Neuronal stem cell (in vitro differentiated cells): ENCODE results near the gene G6PC2.
A peak's percentile ranks its signal among the peaks of the same experiment; 100 is the strongest.

Source experiments
- DNase-seq: peaks from one replicate; pipeline ENCODE4 v3.0.0-alpha.2; 2013; ENCODE audit warnings: low spot score
- H2AFZ ChIP-seq: one replicate; pipeline ENCODE4 v1.6.1; 2013; ENCODE audit warnings: mild to moderate bottlenecking, low read length, inconsistent platforms
- H2AK5ac ChIP-seq: 2 replicates; pipeline ENCODE4 v1.6.1; 2013; ENCODE audit warnings: low read depth, mild to moderate bottlenecking, inconsistent platforms, low read length, moderate library complexity, mixed read lengths
- H2BK120ac ChIP-seq: 2 replicates; pipeline ENCODE4 v1.6.1; 2013; ENCODE audit warnings: low read depth, mild to moderate bottlenecking, inconsistent platforms, low read length, moderate library complexity, mixed read lengths
- H2BK12ac ChIP-seq: one replicate; pipeline ENCODE4 v1.6.1; 2013; ENCODE audit warnings: low read length, inconsistent platforms
- H2BK15ac ChIP-seq: 2 replicates; pipeline ENCODE4 v1.6.1; 2013; ENCODE audit warnings: mild to moderate bottlenecking, low read length, inconsistent platforms, mixed read lengths
- H2BK5ac ChIP-seq: one replicate; pipeline ENCODE4 v1.6.1; 2013; ENCODE audit warnings: inconsistent platforms, mild to moderate bottlenecking, low read length, moderate library complexity
- H3K14ac ChIP-seq: one replicate; pipeline ENCODE4 v1.6.1; 2013; ENCODE audit warnings: low read length, inconsistent platforms
- H3K18ac ChIP-seq: 2 replicates; pipeline ENCODE4 v1.6.1; 2013; ENCODE audit warnings: low read length, inconsistent platforms
- H3K23ac ChIP-seq: 2 replicates; pipeline ENCODE4 v1.6.1; 2013; ENCODE audit warnings: low read depth, mild to moderate bottlenecking, mixed read lengths, low read length, inconsistent platforms; ENCODE audit not compliant: poor library complexity
- H3K27ac ChIP-seq: replicated peaks from 3 replicates; pipeline ENCODE4 v1.5.1; 2013; ENCODE audit warnings: low read length, inconsistent platforms
- H3K27me3 ChIP-seq, 3 experiments: 2 replicates each; pipeline ENCODE4 v1.6.1; 2013; ENCODE audit warnings: low read length in 3 of 3, mild to moderate bottlenecking in 2 of 3, inconsistent platforms in 1 of 3, low read depth in 1 of 3, mixed read lengths in 1 of 3, moderate library complexity in 1 of 3; ENCODE audit not compliant: control insufficient read depth in 3 of 3, insufficient read depth in 3 of 3
- H3K36me3 ChIP-seq, 2 donors: replicated peaks in 1 of 2; 2 replicates each; pipeline ENCODE4 v1.6.1; 2013; ENCODE audit warnings: low read length in 2 of 2; ENCODE audit not compliant: control insufficient read depth in 2 of 2, insufficient read depth in 2 of 2
- H3K4ac ChIP-seq: 2 replicates; pipeline ENCODE4 v1.6.1; 2013; ENCODE audit warnings: inconsistent platforms, mild to moderate bottlenecking, low read length, moderate library complexity
- H3K4me1 ChIP-seq, 2 donors: 1 replicate in 1 of 2; 2 replicates in 1 of 2; pipeline ENCODE4 v1.6.1; 2013; ENCODE audit warnings: low read length in 2 of 2, low read depth in 1 of 2; ENCODE audit not compliant: control insufficient read depth in 2 of 2, insufficient read depth in 1 of 2
- H3K4me2 ChIP-seq: one replicate; pipeline ENCODE4 v1.6.1; 2013; ENCODE audit warnings: mild to moderate bottlenecking, low read length, inconsistent platforms; ENCODE audit not compliant: insufficient read depth, poor library complexity, severe bottlenecking
- H3K4me3 ChIP-seq, 2 donors: 2 replicates each; pipeline ENCODE4 v1.5.1; 2013; ENCODE audit warnings: low read length in 2 of 2, mild to moderate bottlenecking in 2 of 2, inconsistent platforms in 1 of 2, moderate library complexity in 1 of 2
- H3K79me1 ChIP-seq: one replicate; pipeline ENCODE4 v1.6.1; 2013; ENCODE audit warnings: low read depth, mild to moderate bottlenecking, inconsistent platforms, low read length, moderate library complexity
- H3K9ac ChIP-seq: one replicate; pipeline ENCODE4 v1.6.1; 2013; ENCODE audit warnings: mild to moderate bottlenecking, low read depth, low read length, inconsistent platforms; ENCODE audit not compliant: poor library complexity
- H3K9me3 ChIP-seq, 2 donors: replicated peaks in 1 of 2; 2 replicates each; pipeline versions ENCODE3 to v1.6.1; 2013; ENCODE audit warnings: low read length in 2 of 2, mild to moderate bottlenecking in 2 of 2, inconsistent platforms in 1 of 2, low read depth in 1 of 2, mixed read lengths in 1 of 2, moderate library complexity in 1 of 2; ENCODE audit not compliant: control insufficient read depth in 2 of 2, insufficient read depth in 1 of 2
- H4K8ac ChIP-seq: one replicate; pipeline ENCODE4 v1.6.1; 2013; ENCODE audit warnings: low read depth, mild to moderate bottlenecking, inconsistent platforms, low read length, moderate library complexity
- H4K91ac ChIP-seq: one replicate; pipeline ENCODE4 v1.6.1; 2013; ENCODE audit warnings: low read length, low read depth, mild to moderate bottlenecking, inconsistent platforms; ENCODE audit not compliant: poor library complexity
- WGBS, 2 donors: extraction: QIAGEN DNeasy Blood & Tissue Kit; methylation state at CpG; one replicate each; pipeline ENCODE4 v1.1.7; 2013; ENCODE audit warnings: missing lambda C conversion rate in 2 of 2, mixed read lengths in 1 of 2; ENCODE audit not compliant: insufficient read length in 2 of 2, insufficient replicate concordance in 1 of 2; ENCODE audit errors: extremely low coverage in 2 of 2; 5-methylcytosine and 5-hydroxymethylcytosine counted together

G6PC2 gene

GRCh38 chr2:168884975-168885374 is 16.1 kb upstream of the G6PC2 start:
- H3K27ac ChIP-seq: no peak overlapping the region
- H2BK15ac ChIP-seq: no peak overlapping the region
- no peak overlapping the region for H4K8ac ChIP-seq
- H3K4me3 ChIP-seq: no peak overlapping the region
- no peak overlapping the region for H2AFZ ChIP-seq
- H2AK5ac ChIP-seq: no peak overlapping the region
- WGBS, 2 donors: no CpG with 5 or more reads among the region's 1 CpG
- no peak overlapping the region for H3K18ac ChIP-seq
- DNase-seq: no peak
- no peak overlapping the region for H4K91ac ChIP-seq
- H3K79me1 ChIP-seq: no peaks in the 10 kb centered on the region
- no peak overlapping the region for H2BK5ac ChIP-seq
- H3K14ac ChIP-seq: no peak overlapping the region
- no peaks in the 10 kb centered on the region for H3K9me3 ChIP-seq
- peaks cover 4 to 60% of the 10 kb centered on the region in 2 donors for H3K36me3 ChIP-seq
- no peaks in the 10 kb centered on the region for H3K27me3 ChIP-seq
- no peak overlapping the region for H3K23ac ChIP-seq
- no peak overlapping the region for H3K9ac ChIP-seq
- no peak overlapping the region for H2BK120ac ChIP-seq
- no peak overlapping the region for H3K4ac ChIP-seq
- no peak overlapping the region for H2BK12ac ChIP-seq
- peaks cover 2 to 6% of the 10 kb centered on the region in 2 donors for H3K4me1 ChIP-seq
- no peak overlapping the region for H3K4me2 ChIP-seq

GRCh38 chr2:168889635-168890005 is 11.5 kb upstream of the G6PC2 start:
- H3K23ac ChIP-seq: no peak overlapping the region
- H3K14ac ChIP-seq: no peak overlapping the region
- peaks cover 1 to 2% of the 10 kb centered on the region in 2 donors for H3K4me1 ChIP-seq
- H3K27me3 ChIP-seq: peaks cover 0 to 16% (median 0%) of the 10 kb centered on the region in 3 experiments
- no peak overlapping the region for H2BK15ac ChIP-seq
- H3K4ac ChIP-seq: no peak overlapping the region
- H3K4me3 ChIP-seq: peak overlapping the region; percentile 86 to 87
- no peak overlapping the region for H3K9ac ChIP-seq
- WGBS, 2 donors: no CpG with 5 or more reads among the region's 3 CpGs
- peak overlapping the region; percentile 93 for H2AFZ ChIP-seq
- no peak for DNase-seq
- peaks cover 4 to 39% of the 10 kb centered on the region in 2 donors for H3K36me3 ChIP-seq
- no peak overlapping the region for H2BK5ac ChIP-seq
- no peak overlapping the region for H4K8ac ChIP-seq
- no peaks in the 10 kb centered on the region for H3K9me3 ChIP-seq
- no peak overlapping the region for H2BK12ac ChIP-seq
- H3K27ac ChIP-seq: no peak overlapping the region
- no peak overlapping the region for H4K91ac ChIP-seq
- H3K18ac ChIP-seq: no peak overlapping the region
- H3K4me2 ChIP-seq: peak overlapping the region; percentile 57
- H2AK5ac ChIP-seq: no peak overlapping the region
- H2BK120ac ChIP-seq: no peak overlapping the region
- no peaks in the 10 kb centered on the region for H3K79me1 ChIP-seq

GRCh38 chr2:168890006-168890782 is 10.9 kb upstream of the G6PC2 start, which contains the start of gene SPC25:
TSS of gene SPC25 (minus strand) at chr2:168890430. CDS start at chr2:168889519, 911 bp downstream.
- Histone ChIP-seq H2AFZ (peak within 1 kb of the TSS; percentile 93), H4K91ac (no peak within 1 kb of the TSS), H3K18ac (no peak within 1 kb of the TSS), H3K23ac (no peak within 1 kb of the TSS), H3K27me3 (peaks cover 0 to 16% (median 0%) of the 10 kb centered on the region in 3 experiments), H4K8ac (no peak within 1 kb of the TSS), H3K27ac (no peak within 1 kb of the TSS), H3K9me3 (no peaks in the 10 kb centered on the region), H3K4ac (no peak within 1 kb of the TSS), H3K4me3 (peak within 1 kb of the TSS; percentile 86 to 87), H3K36me3 (peaks cover 4 to 33% of the 10 kb centered on the region in 2 donors), H3K14ac (no peak within 1 kb of the TSS), H3K4me2 (peak within 1 kb of the TSS; percentile 68), H2BK12ac (no peak within 1 kb of the TSS), H3K4me1 (peaks cover 1 to 2% of the 10 kb centered on the region in 2 donors), H3K79me1 (no peaks in the 10 kb centered on the region), H2BK15ac (no peak within 1 kb of the TSS), H2BK5ac (no peak within 1 kb of the TSS), H2AK5ac (no peak within 1 kb of the TSS), H2BK120ac (no peak within 1 kb of the TSS), H3K9ac (peak within 1 kb of the TSS; percentile 74)
- DNase-seq: peak; percentile 92
- WGBS, 2 donors: no CpG with 5 or more reads among the region's 38 CpGs

GRCh38 chr2:168892327-168892726 is 8.8 kb upstream of the G6PC2 start:
- Histone ChIP-seq H2AFZ (no peak overlapping the region), H3K27ac (no peak overlapping the region), H3K4me3 (no peak overlapping the region), H2BK15ac (no peak overlapping the region), H2AK5ac (no peak overlapping the region), H3K14ac (no peak overlapping the region), H3K23ac (no peak overlapping the region), H2BK12ac (no peak overlapping the region), H4K8ac (no peak overlapping the region), H2BK120ac (no peak overlapping the region), H3K9ac (no peak overlapping the region), H3K4me1 (peaks cover 1 to 2% of the 10 kb centered on the region in 2 donors), H3K18ac (no peak overlapping the region), H3K9me3 (no peaks in the 10 kb centered on the region), H3K4ac (no peak overlapping the region), H3K4me2 (no peak overlapping the region), H2BK5ac (no peak overlapping the region), H3K36me3 (peaks cover 4 to 14% of the 10 kb centered on the region in 2 donors), H3K27me3 (peaks cover 0 to 16% (median 0%) of the 10 kb centered on the region in 3 experiments), H4K91ac (no peak overlapping the region), H3K79me1 (no peaks in the 10 kb centered on the region)
- DNase-seq: no peak
- no CpG with 5 or more reads among the region's 3 CpGs for WGBS, 2 donors
